WTC11 (cell line): ENCODE results near the gene NUP85.
"Not testable (repeated sequence)": the region's sequence is repeated elsewhere in the genome, so short reads cannot be mapped to it uniquely, and the experiment has no call there.

Source experiments
- AFF4 ChIP-seq: sonication (generic); formaldehyde crosslinking; IDR thresholded peaks from 2 replicates; pipeline ENCODE4 v1.8.1; 2023; ENCODE audit warnings: mild to moderate bottlenecking, missing genetic modification reagents, borderline replicate concordance
- ATF3 ChIP-seq: sonication (generic); formaldehyde crosslinking; conservative IDR thresholded peaks from 2 replicates; pipeline ENCODE4 v1.8.1; 2022; ENCODE audit warnings: mild to moderate bottlenecking, missing genetic modification reagents
- CREM ChIP-seq: sonication (generic); formaldehyde crosslinking; IDR thresholded peaks from 2 replicates; pipeline ENCODE4 v1.8.1; 2022; ENCODE audit warnings: mild to moderate bottlenecking, missing genetic modification reagents, moderate library complexity
- CTCF ChIP-seq: fragments of 200-600 bp; IDR thresholded peaks from 2 replicates; pipeline ENCODE4 v1.8.0; 2022; ENCODE audit warnings: antibody characterized with exemption
- ETV6 ChIP-seq: sonication (generic); formaldehyde crosslinking; IDR thresholded peaks from 2 replicates; pipeline ENCODE4 v1.8.1; 2022; ENCODE audit warnings: mild to moderate bottlenecking, missing genetic modification reagents
- IRF2 ChIP-seq: sonication (generic); formaldehyde crosslinking; IDR thresholded peaks from 2 replicates; pipeline ENCODE4 v1.8.0; 2022; ENCODE audit warnings: low read depth, missing genetic modification reagents, borderline replicate concordance
- MXD4 ChIP-seq: fragments of 250-450 bp; sonication (Bioruptor Pico); IDR thresholded peaks from 2 replicates; pipeline ENCODE4 v1.8.0; 2021; ENCODE audit warnings: mild to moderate bottlenecking, moderate library complexity, borderline replicate concordance

DNA sequence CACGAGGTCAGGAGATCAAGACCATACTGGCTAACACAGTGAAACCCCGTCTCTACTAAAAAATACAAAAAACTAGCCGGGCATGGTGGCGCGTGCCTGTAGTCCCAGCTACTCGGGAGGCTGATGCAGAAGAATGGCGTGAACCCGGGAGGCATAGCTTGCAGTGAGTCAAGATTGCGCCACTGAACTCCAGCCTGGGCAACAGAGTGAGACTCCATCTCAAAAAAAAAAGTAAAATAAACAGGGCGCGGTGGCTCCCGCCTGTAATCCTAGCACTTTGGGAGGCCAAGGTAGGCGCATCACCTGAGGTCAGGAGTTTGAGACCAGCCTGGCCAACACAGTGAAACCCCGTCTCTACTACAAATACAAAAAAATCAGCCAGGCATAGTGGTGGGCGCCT is 40.9 kb upstream of the NUP85 start:
- TF ChIP-seq IRF2 (CRISPR knock-in tag); ATF3 (CRISPR knock-in tag); CTCF; ETV6; AFF4 (CRISPR knock-in tag); MXD4 (CRISPR knock-in tag); CREM: not testable (repeated sequence)
